Mucosa of descending colon (tissue), 3 donors: ENCODE measurements around the gene CD40. TPM values are rescaled to one million over a fixed set of nuclear protein-coding genes. Genes with fewer than 3 reads are reported as not detected.

Source experiments
- ATAC-seq: fragments of 200-7000 bp; cut with Tn5 transposase; one replicate; pipeline ENCODE4 v1.9.1; 2020; ENCODE audit warnings: mild to moderate bottlenecking, moderate library complexity
- DNase-seq, 3 donors: peaks; one replicate each; pipeline ENCODE4 v3.0.0-alpha.2; 2020
- H3K36me3 ChIP-seq: fragments of 200-600 bp; one replicate; pipeline ENCODE4 v1.8.0; 2021; ENCODE audit warnings: low read depth, mild to moderate bottlenecking
- H3K4me1 ChIP-seq: fragments of 200-600 bp; one replicate; pipeline ENCODE4 v1.8.0; 2021; ENCODE audit warnings: low read depth, mild to moderate bottlenecking
- H3K4me3 ChIP-seq: fragments of 200-600 bp; one replicate; pipeline ENCODE4 v1.8.0; 2021; ENCODE audit warnings: mild to moderate bottlenecking
- H3K9me3 ChIP-seq: fragments of 200-600 bp; one replicate; pipeline ENCODE4 v1.8.0; 2021; ENCODE audit warnings: mild to moderate bottlenecking
- CTCF ChIP-seq: fragments of 200-600 bp; IDR thresholded peaks from one replicate; pipeline ENCODE4 v1.8.0; 2022; ENCODE audit warnings: antibody characterized with exemption, mild to moderate bottlenecking
- intact Hi-C, 2 donors: fragments of 100-400 bp; cut with DNase I in 1 of 2; cut with micrococcal nuclease in 1 of 2; formaldehyde crosslinking; loops; one replicate each; pipeline versions ENCODE4 v1.11.0 to v1.11.1; 2022; cut with DNase I, micrococcal nuclease
- total RNA-seq, 3 donors: library from RNA; stranded (reverse); fragmentation: NEBNext Ultra II Directional in 2 of 3; extraction: Animal tissue kit (Norgen Biotek cat#: 25700) in 2 of 3; gene quantifications; one replicate each; pipeline versions ENCODE4 v1.2.1 to v1.2.4, GENCODE V29; 2021 to 2023
- donor health status: DM: no; HTN: no; CAD: no; lungs with moderate emphysema.
- donor health status: DM: no; HTN: no; CAD: no.
- donor health status: DM: no; HTN: yes; CAD: no.

CD40 gene
- total RNA-seq, 3 donors from 2014 or later = 2.8 to 10.0 (median 6.0) TPM

GRCh38 chr20:46127396-46128010 lies 9.4 kb downstream of the CD40 start:
- no peak for DNase-seq
- no peak for ATAC-seq
- Histone ChIP-seq H3K36me3 (no peaks in the 10 kb centered on the region), H3K4me1 (no peaks in the 10 kb centered on the region), H3K4me3 (no peak overlapping the region), H3K9me3 (no peaks in the 10 kb centered on the region)
- TF ChIP-seq CTCF = no peak
- intact Hi-C loops = no loop called here

GRCh38 chr20:46128310-46129151 lies 10.4 kb downstream of the CD40 start:
- peak in 1 of 3 donors; percentile 32 for DNase-seq
- ATAC-seq = peak; percentile 30

GRCh38 chr20:46129955-46130481 lies 11.9 kb downstream of the CD40 start:
- no peak for DNase-seq
- no peak for TF ChIP-seq CTCF
- intact Hi-C loops = no loop called here
- H3K9me3 ChIP-seq = no peaks in the 10 kb centered on the region
- no peak for ATAC-seq
- no peaks in the 10 kb centered on the region for H3K36me3 ChIP-seq
- no peaks in the 10 kb centered on the region for H3K4me1 ChIP-seq
- no peak overlapping the region for H3K4me3 ChIP-seq

More at GRCh38 chr20:46128310-46129151, 10.4 kb downstream of the CD40 start:
- no peaks in the 10 kb centered on the region for H3K36me3 ChIP-seq
- H3K9me3 ChIP-seq = no peaks in the 10 kb centered on the region
- no peak overlapping the region for H3K4me3 ChIP-seq
- H3K4me1 ChIP-seq = no peaks in the 10 kb centered on the region
- intact Hi-C loops = no loop called here
- peak; percentile 12 for TF ChIP-seq CTCF

- no peak for DNase-seq
- H3K4me3 ChIP-seq = no peak overlapping the region
Observed at GRCh38 chr20:46130534-46130933, 12.4 kb downstream of the CD40 start.

GRCh38 chr20:46131396-46131795 lies 13.3 kb downstream of the CD40 start:
- no peak overlapping the region for H3K4me3 ChIP-seq
- H3K9me3 ChIP-seq = no peaks in the 10 kb centered on the region
- no peak for ATAC-seq
- H3K36me3 ChIP-seq = no peaks in the 10 kb centered on the region
- no peaks in the 10 kb centered on the region for H3K4me1 ChIP-seq
- intact Hi-C loops = no loop called here
- TF ChIP-seq CTCF = no peak
- no peak for DNase-seq

More at GRCh38 chr20:46130534-46130933, 12.4 kb downstream of the CD40 start:
- Histone ChIP-seq H3K36me3 (no peaks in the 10 kb centered on the region), H3K4me1 (no peaks in the 10 kb centered on the region), H3K9me3 (no peaks in the 10 kb centered on the region)
- no peak for TF ChIP-seq CTCF
- intact Hi-C loops = no loop called here
- ATAC-seq = no peak
